ENCODE measurements around the gene RAPGEF5.

The RAPGEF5 gene

DNA sequence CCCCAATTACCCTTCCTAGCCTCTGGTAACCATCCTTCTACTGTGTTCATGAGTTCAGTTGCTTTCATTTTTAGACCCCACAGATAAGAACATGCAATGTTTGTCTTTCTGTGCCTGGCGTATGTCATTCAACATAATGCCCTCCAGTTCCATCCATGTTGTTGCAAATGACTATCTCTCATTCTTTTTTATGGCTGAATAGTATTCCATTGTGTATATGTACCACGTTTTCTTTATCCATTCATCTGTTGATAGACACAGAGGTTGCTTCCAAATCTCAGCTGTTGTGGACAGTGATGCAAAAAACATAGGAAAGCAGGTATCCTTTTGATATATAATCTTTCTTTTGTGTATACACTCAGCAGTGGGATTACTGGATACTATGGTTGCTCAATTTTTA lies 51.2 kb downstream of the RAPGEF5 start:
- DNase-seq (ENCODE audit: low read depth), result no peak

- DNase-seq (ENCODE audit: low read depth), result no peak
These were observed 54.0 kb downstream of the RAPGEF5 start for GRCh38 chr7:22302951-22303423.

- no peak for DNase-seq (ENCODE audit: low read depth)
These were observed 54.8 kb downstream of the RAPGEF5 start for GRCh38 chr7:22302193-22302592.

DNA sequence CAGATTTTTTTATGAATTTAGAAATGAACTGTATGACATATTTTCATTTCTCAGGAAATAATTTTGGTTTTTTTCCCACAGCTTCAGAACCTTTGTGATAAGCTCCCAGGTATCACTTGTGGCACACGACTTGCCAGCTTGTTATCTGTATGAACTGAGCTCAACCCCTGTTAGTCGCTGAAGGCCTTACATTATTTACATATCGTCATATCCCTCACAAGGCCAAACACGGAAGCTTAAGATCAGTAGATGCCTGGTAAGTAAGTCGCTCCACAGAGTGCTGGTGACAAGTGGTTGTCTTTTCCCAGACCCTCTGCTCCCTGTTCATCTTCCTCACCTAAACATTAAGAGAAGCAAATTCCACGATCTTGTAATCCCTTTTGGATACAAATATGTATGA lies 55.2 kb downstream of the RAPGEF5 start:
- no peak for DNase-seq (ENCODE audit: low read depth)

- DNase-seq (ENCODE audit: low read depth), result no peak
These were observed 56.1 kb downstream of the RAPGEF5 start for GRCh38 chr7:22300839-22301238.

- DNase-seq (ENCODE audit: low read depth), result no peak
These were observed 60.0 kb downstream of the RAPGEF5 start for GRCh38 chr7:22296916-22297315.

- DNase-seq (ENCODE audit: low read depth), result no peak
These were observed 60.7 kb downstream of the RAPGEF5 start for GRCh38 chr7:22296265-22296566.

GRCh38 chr7:22295402-22296264 lies 61.3 kb downstream of the RAPGEF5 start:
- no peak for DNase-seq (ENCODE audit: low read depth)

DNA sequence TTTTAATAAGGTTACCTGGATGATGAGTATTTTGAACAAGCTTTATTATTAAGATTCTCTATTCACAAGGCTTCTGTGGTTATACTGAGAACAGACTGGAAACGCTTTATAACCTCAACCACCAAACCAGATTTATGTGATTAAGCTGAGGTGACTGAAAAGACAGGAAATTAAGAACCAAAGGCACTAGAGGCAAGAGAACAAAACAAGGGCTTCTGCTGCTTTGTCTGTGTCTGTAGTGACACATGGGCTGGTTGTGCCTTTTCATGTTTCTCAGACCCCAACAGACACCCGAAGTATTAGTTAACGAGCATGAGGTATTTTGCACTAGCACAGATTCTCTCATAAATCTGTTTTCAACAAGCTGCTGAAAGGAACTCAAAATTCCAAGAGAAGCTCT lies 64.4 kb downstream of the RAPGEF5 start:
- DNase-seq (ENCODE audit: low read depth), result no peak

- DNase-seq (ENCODE audit: low read depth), result no peak
These were observed 65.0 kb downstream of the RAPGEF5 start for GRCh38 chr7:22291977-22292376.

GRCh38 chr7:22288202-22288601 lies 68.8 kb downstream of the RAPGEF5 start:
- DNase-seq (ENCODE audit: low read depth), result no peak

DNA sequence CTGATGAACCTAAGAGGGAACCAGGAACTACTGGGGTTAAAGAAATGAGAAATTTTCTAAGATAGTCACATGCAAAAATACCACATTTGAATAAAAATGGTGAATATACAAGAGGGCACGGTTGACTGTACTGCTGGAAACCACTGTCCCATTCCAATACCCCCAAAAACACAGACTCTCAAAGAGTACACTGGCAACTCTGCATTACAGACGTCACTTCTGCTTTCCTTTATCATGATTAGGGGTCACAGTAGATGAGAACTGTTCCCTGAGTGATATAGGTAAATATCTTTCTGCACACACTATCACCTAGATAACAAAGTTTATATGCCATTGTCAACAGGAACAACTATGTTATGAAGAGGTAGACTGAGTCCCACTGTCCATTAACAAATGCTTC lies 69.5 kb downstream of the RAPGEF5 start:
- no peak for DNase-seq (ENCODE audit: low read depth)

- no peak for DNase-seq (ENCODE audit: low read depth)
These were observed 70.5 kb downstream of the RAPGEF5 start for GRCh38 chr7:22286436-22286835.

- no peak for DNase-seq (ENCODE audit: low read depth)
These were observed 75.5 kb downstream of the RAPGEF5 start for GRCh38 chr7:22281481-22281880.

DNA sequence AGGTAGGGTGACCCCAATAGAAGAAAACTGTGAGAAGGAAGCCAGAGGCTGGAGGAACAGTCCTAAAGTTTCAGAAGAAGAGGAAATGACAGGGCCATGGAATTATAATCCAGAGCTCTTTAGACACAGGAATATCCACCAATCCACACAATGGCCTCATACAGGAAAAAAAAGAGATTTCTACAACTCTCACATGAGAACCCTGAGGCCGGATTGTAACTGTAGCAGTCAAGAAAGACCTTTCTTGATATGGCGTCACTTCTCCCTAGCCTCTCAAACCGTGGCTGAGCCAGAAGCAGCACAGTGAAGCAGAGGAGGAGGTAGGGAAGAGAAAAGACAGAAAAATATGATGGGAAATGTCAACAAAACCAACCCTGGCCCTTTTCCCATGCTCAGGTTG lies 76.9 kb downstream of the RAPGEF5 start:
- DNase-seq (ENCODE audit: low read depth), result no peak

GRCh38 chr7:22278660-22279059 lies 78.3 kb downstream of the RAPGEF5 start:
- no peak for DNase-seq (ENCODE audit: low read depth)

- DNase-seq (ENCODE audit: low read depth), result no peak
These were observed 79.6 kb downstream of the RAPGEF5 start for GRCh38 chr7:22277375-22277774.

- no peak for DNase-seq (ENCODE audit: low read depth)
These were observed 81.3 kb downstream of the RAPGEF5 start for GRCh38 chr7:22275661-22276060.

DNA sequence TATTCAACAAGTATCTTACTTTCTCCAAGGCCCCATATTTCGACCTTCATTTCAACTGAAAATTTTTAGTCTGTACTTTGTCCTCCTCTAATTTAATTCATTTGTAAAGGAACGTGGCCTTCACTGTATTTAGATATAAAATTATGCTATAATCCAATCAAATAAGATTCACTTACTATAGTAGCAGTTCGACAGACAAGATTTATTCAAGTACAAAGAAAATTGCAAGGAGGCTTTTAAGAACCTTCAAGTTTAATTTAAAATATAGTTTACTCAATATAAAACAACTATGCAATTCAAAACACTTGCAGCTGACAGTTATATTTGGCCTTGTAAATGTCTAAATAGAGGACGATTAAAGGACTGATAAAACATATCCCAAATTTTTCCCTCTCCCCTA lies 85.6 kb downstream of the RAPGEF5 start:
- DNase-seq (ENCODE audit: low read depth), result no peak

GRCh38 chr7:22270371-22270770 lies 86.6 kb downstream of the RAPGEF5 start:
- no peak for DNase-seq (ENCODE audit: low read depth)

DNA sequence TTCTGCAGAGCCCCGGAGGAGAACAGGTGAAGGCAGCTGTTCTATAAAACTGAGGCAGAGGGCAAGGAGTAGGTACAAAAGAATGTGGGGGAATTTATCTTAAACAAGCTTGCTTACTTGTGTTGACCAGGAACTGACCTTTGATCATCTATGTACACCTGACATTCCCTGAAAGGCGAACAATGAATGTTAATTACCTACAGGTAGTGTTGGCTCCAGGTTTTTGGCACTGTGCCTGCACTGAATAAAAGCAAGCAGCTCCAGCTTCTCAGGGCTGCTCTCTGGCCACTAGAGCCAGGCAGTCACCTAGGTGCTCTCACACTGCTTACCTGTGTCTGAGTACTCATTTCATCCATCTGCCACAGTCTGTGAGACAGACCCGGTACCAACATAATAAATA lies 87.0 kb downstream of the RAPGEF5 start:
- DNase-seq (ENCODE audit: low read depth), result no peak

- no peak for DNase-seq (ENCODE audit: low read depth)
These were observed 88.0 kb downstream of the RAPGEF5 start for GRCh38 chr7:22268884-22269421.

- no peak for DNase-seq (ENCODE audit: low read depth)
These were observed 88.9 kb downstream of the RAPGEF5 start for GRCh38 chr7:22267930-22268615.

All from stromal cell of bone marrow (primary cell).